Measurements from ENCODE around the gene PROC.
"Not testable (repeated sequence)": the region's sequence is repeated elsewhere in the genome, so short reads cannot be mapped to it uniquely, and the experiment has no call there.

Gene PROC

DNA sequence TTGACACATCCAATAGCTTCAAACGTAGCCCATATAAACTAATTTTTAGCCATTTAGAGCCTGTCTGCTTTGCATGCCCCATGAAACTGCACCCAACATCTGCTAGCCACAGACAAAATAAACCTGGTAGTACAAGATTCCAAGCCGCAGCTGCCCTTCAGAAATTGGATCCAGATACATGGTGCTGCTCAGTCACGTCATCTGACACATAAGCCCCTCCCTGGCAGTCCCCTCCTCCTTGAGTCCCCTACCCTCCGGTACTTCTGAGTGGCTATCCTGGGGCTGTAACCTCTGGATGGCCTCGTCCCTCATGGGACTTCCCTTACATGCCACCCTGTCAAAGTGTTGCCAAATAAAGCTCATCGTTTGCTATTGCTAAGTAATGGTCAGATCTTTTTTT lies 33.8 kb downstream of the PROC start:
- TF ChIP-seq, protein P1, sequence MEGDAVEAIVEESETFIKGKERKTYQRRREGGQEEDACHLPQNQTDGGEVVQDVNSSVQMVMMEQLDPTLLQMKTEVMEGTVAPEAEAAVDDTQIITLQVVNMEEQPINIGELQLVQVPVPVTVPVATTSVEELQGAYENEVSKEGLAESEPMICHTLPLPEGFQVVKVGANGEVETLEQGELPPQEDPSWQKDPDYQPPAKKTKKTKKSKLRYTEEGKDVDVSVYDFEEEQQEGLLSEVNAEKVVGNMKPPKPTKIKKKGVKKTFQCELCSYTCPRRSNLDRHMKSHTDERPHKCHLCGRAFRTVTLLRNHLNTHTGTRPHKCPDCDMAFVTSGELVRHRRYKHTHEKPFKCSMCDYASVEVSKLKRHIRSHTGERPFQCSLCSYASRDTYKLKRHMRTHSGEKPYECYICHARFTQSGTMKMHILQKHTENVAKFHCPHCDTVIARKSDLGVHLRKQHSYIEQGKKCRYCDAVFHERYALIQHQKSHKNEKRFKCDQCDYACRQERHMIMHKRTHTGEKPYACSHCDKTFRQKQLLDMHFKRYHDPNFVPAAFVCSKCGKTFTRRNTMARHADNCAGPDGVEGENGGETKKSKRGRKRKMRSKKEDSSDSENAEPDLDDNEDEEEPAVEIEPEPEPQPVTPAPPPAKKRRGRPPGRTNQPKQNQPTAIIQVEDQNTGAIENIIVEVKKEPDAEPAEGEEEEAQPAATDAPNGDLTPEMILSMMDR (IDR thresholded peaks at IDR 0.05; ENCODE audit: insufficient read depth, low read depth, low read length, missing control alignments): no peak
- no peak overlapping the region for H3K4me3 ChIP-seq (ENCODE audit: low read depth, low read length)
- no peak for DNase-seq (ENCODE audit: low read depth)

DNA sequence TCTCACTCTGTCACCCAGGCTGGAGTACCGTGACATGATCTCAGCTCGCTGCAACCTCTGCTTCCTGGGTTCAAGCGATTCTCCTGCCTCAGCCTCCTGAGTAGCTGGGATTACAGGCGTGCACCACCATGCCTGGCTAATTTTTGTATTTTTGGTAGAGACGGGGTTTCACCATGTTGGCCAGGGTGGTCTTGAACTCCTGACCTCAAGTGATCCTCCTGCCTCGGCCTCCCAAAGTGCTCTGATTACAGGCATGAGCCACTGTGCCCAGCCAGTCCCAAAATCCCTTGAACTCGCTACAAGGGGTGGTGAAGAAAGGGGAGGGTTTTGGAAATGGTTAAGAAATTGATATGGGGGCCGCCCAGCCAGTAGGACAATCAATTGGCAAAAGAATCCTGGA lies 34.2 kb downstream of the PROC start:
- not testable (repeated sequence) for H3K4me3 ChIP-seq (ENCODE audit: low read depth, low read length); DNase-seq (ENCODE audit: low read depth)

DNA sequence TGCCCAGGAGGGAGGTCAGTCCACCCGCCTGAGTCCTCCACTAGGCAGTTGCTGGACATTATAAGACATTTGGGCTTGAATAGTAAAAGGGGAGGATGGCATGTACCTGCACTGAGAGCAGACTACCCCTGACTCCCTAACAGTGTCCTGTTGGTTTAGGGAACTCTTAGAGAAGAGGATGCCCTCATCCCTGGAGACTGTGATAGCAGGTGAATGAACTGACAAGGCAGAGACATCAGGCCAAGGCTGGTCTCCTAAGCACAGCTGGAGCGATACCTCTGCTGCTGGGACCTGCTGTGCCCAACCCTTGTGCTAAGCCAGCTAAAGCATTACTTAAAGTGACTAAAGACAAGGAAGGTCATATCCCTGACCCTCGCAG lies 34.8 kb downstream of the PROC start:
- H3K4me3 ChIP-seq (ENCODE audit: low read depth, low read length): no peak overlapping the region
- TF ChIP-seq, protein P1 (IDR thresholded peaks at IDR 0.05; ENCODE audit: insufficient read depth, low read depth, low read length, missing control alignments): no peak
- no peak for DNase-seq (ENCODE audit: low read depth)

DNA sequence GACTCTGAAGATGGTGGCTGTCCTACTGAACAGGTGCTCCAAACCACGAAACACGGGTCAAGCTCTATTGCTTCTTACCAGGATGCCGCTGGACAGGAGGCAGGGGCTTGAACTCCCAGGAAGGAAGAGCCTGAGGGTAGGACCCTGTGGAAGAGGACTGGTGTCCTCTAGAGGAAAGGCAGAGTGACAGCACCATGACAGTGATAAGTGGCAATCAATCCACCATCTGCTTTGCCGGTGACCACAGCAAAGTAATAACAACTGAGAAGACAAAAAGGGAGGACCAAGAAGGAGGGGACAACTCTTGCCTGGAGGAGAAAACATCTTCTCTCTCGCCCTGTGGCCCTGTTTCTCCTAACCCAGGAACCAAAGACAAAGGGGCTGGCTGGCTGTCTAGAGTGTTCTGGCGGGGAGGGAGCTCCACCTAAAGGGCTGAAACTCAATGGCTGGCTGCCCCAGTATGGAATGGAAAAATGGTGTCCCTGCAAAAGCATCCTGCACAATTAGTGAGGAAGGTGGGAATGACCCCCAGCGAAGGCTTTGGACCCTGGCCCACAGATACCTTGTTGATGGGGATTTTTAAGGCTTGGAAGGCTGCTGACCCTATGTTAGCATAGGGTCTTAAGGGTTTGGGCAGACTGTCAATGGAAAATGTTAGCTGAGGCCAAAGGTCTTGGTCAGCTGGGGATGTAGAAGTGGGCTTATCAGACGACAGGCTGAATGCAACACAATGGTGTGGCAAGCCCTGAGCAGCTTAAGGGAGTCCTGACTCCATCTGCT lies 35.4 kb downstream of the PROC start:
- DNase-seq (ENCODE audit: low read depth): peak; percentile 6
- no peak overlapping the region for H3K4me3 ChIP-seq (ENCODE audit: low read depth, low read length)
- TF ChIP-seq, protein P1 (IDR thresholded peaks at IDR 0.05; ENCODE audit: insufficient read depth, low read depth, low read length, missing control alignments): peak; percentile 14

DNA sequence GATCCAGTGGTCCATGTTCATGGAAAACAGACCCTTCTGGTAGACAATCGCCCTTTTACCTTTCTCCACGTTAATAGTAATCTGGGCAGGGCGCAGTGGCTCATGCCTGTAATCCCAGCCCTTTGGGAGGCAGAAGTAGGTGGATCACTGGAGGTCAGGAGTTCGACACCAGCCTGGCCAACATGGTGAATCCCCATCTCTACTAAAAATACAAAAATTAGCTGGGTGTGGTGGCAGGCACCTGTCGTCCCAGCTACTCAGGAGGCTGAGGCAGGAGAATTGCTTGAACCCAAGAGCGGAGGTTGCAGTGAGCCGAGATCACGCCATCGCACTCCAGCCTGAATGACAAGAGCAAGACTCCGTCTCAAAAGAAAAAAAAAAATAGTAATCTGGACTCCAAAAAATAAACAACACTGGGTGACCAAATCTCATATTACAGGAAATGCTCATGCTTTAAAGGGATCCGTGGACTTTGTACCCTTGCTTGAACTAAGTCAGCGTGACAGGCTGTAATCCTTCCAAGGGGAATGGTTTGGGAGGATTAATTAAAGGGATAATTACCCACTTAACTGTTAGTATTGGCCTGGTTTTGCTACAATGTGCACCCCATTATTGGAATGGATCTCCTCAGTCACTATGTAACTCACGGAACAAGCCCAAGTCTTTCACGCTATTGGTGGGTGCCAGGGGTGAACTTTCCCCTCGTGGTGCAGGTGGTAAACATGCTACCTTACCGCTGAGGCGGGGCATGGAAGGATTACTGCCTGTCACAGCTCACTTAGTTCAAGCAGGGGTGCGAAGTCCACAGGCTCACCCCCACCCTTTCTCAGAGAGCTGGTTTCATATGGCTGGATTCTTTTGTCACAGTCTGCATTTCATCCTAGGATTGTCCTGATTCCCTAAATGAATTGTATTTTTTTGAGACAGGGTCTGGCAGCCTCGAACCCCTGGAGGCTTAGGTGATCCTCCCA lies 36.7 kb downstream of the PROC start:
- TF ChIP-seq, protein P1 (IDR thresholded peaks at IDR 0.05; ENCODE audit: insufficient read depth, low read depth, low read length, missing control alignments): no peak
- DNase-seq (ENCODE audit: low read depth): no peak
- no peak overlapping the region for H3K4me3 ChIP-seq (ENCODE audit: low read depth, low read length)

DNA sequence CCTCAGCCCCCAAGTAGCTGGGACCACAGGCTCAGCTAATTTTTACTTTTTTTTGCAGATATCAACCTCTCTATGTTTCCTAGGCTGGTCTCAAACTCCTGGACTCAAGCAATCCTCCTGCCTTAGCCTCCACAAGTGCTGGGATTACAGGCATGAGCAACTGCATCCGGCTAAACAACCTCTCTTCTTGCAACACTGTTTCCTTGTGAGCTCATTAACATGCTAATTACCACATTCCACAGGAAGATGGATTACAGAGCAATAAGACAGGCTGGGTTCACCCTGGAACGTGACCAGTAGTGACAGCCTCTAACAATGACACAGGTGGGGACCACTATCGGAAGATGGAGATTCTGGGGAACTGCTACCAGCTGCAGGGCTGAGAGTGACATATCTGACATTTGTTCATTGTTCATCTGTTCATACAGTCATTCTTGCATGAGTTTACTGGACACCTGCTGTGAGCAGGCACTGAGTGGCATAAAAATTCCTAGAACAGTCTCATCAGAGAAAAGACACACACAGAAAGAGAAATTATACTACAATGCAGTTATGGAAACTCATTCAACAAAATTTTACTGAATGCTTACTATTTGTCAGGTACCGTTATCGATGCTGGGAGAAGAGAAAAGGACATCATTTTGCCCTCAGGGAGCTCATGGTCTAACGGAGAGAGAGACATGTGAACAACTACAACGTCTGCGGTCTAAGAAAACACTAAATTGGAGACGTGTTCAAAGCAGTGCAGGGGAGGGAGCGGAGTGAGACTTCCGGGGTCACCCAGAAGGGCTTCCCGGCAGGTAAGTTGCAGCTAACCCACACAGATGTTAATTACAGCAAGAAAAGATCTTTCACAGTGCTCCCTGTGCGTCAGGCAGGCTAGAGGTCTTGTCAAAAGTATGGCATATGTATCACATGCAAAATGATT lies 37.6 kb downstream of the PROC start:
- no peak for DNase-seq (ENCODE audit: low read depth)
- H3K4me3 ChIP-seq (ENCODE audit: low read depth, low read length): no peak overlapping the region
- TF ChIP-seq, protein P1 (IDR thresholded peaks at IDR 0.05; ENCODE audit: insufficient read depth, low read depth, low read length, missing control alignments): no peak
